NCI-H524 treated with DMSO at 0.1 percent for 48 hours (cell line): ENCODE data around the gene TTBK1.
"Not testable (repeated sequence)": the region's sequence is repeated elsewhere in the genome, so short reads cannot be mapped to it uniquely, and the experiment has no call there.

Source experiments
- DNase-seq: peaks from one replicate; lab custom pipeline; 2025; lab: John Stamatoyannopoulos, UW

The TTBK1 gene

GRCh38 chr6:43287717-43288679 lies 44.7 kb downstream of the TTBK1 start:
- DNase-seq, result no peak

GRCh38 chr6:43290339-43290904 lies 47.1 kb downstream of the TTBK1 start:
- DNase-seq, result no peak

GRCh38 chr6:43290905-43291355 lies 47.6 kb downstream of the TTBK1 start:
- no peak for DNase-seq

GRCh38 chr6:43291708-43292107 lies 48.4 kb downstream of the TTBK1 start:
- no peak for DNase-seq

GRCh38 chr6:43292341-43292740 lies 49.1 kb downstream of the TTBK1 start:
- no peak for DNase-seq

- no peak for DNase-seq
These were observed 49.6 kb downstream of the TTBK1 start for GRCh38 chr6:43292763-43293318.

GRCh38 chr6:43293698-43294097 lies 50.4 kb downstream of the TTBK1 start:
- DNase-seq, result no peak

- DNase-seq, result no peak
These were observed 51.3 kb downstream of the TTBK1 start for GRCh38 chr6:43294536-43294935.

GRCh38 chr6:43295456-43295855 lies 52.2 kb downstream of the TTBK1 start:
- no peak for DNase-seq

- DNase-seq, result no peak
These were observed 53.7 kb downstream of the TTBK1 start for GRCh38 chr6:43296780-43297497.

- DNase-seq, result no peak
These were observed 54.6 kb downstream of the TTBK1 start, which contains the start of gene SLC22A7 for GRCh38 chr6:43297644-43298564. SLC22A7 (plus strand) TSS chr6:43298260; CDS start chr6:43298359, 99 bp downstream.

- no peak for DNase-seq
These were observed 55.5 kb downstream of the TTBK1 start for GRCh38 chr6:43298565-43299337.

GRCh38 chr6:43299338-43300293 lies 56.3 kb downstream of the TTBK1 start:
- no peak for DNase-seq

GRCh38 chr6:43301081-43301870 lies 58.0 kb downstream of the TTBK1 start:
- DNase-seq, result no peak

GRCh38 chr6:43302126-43302525 lies 58.8 kb downstream of the TTBK1 start:
- DNase-seq, result no peak

- not testable (repeated sequence) for DNase-seq
These were observed 59.7 kb downstream of the TTBK1 start for GRCh38 chr6:43303006-43303405.

- no peak for DNase-seq
These were observed 60.6 kb downstream of the TTBK1 start for GRCh38 chr6:43303751-43304331.

GRCh38 chr6:43304361-43304760 lies 61.1 kb downstream of the TTBK1 start:
- DNase-seq, result no peak
